Dendritic cell treated with granulocyte-macrophage colony-stimulating factor and Interleukin-4, amounts not matched to agents 40 ng/mL and 50 ng/mL, for 4 days (primary cell): ENCODE results near the gene IDH3G.

Experiments used
- H3K27ac Mint-ChIP-seq: one replicate; pipeline ENCODE4 v1.8.0; 2022; ENCODE audit warnings: mild to moderate bottlenecking, mixed read lengths
- H3K27me3 Mint-ChIP-seq: one replicate; pipeline ENCODE4 v1.8.0; 2022; ENCODE audit warnings: mild to moderate bottlenecking, mixed read lengths
- H3K36me3 Mint-ChIP-seq: one replicate; pipeline ENCODE4 v1.8.0; 2022; ENCODE audit warnings: low read depth, mixed read lengths
- H3K4me1 Mint-ChIP-seq: one replicate; pipeline ENCODE4 v1.8.0; 2022; ENCODE audit warnings: low read depth, mixed read lengths
- H3K4me3 Mint-ChIP-seq: one replicate; pipeline ENCODE4 v1.8.0; 2022; ENCODE audit warnings: mild to moderate bottlenecking, moderate library complexity, mixed read lengths
- H3K9me3 Mint-ChIP-seq: one replicate; pipeline ENCODE4 v1.8.0; 2022; ENCODE audit warnings: mixed read lengths
- intact Hi-C: fragments of 100-400 bp; cut with micrococcal nuclease; formaldehyde crosslinking; loops from one replicate; pipeline ENCODE4 v1.15.0; 2022

The IDH3G gene

DNA sequence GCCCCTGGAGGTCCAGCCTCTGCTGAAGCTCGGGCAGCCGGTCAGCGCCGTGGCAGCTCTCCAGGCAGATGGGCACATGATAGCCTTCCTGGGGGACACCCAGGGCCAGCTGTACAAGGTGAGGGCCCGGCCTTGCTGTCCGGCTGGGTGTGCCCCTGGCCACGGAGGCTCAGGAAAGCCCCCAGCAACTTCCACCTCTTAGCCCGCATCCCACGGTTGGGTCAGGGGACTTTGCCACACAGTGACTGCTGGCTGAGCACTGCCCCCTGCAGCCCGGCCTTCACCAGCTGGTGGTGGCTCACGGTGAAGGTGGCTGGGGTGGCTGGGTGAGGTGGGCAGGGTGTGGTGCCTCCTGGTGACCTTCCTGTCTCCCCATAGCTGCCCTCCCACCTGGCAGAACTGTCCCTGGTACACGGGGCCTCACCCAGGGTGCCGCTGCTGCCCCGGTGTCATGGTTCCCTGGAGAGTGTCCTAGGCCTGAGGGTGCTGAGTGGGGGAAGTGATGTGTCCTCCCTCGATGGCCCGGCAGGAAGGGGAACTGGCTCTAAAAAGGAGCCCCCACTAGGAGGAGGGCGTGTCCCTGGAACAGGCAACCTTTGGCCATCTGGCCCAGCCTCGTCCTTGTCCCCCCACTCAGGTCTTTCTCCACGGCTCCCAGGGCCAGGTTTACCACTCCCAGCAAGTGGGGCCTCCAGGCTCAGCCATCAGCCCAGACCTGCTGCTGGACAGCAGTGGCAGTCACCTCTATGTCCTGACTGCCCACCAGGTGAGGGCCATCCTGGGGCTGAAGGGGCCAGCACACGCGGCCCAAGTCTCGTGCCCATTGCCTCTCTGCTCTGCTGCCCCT, 25.6 kb downstream of the IDH3G start:
- no peak overlapping the region for H3K4me3 Mint-ChIP-seq
- intact Hi-C loops, result no loop called here
- peaks cover 30% of the 10 kb centered on the region for H3K27me3 Mint-ChIP-seq
- no peaks in the 10 kb centered on the region for H3K36me3 Mint-ChIP-seq
- H3K4me1 Mint-ChIP-seq, result peaks cover 23% of the 10 kb centered on the region
- no peaks in the 10 kb centered on the region for H3K9me3 Mint-ChIP-seq
- H3K27ac Mint-ChIP-seq, result no peak overlapping the region

- intact Hi-C loops, result no loop called here
- Mint-ChIP-seq H3K9me3 (no peaks in the 10 kb centered on the region), H3K27me3 (peaks cover 30% of the 10 kb centered on the region), H3K27ac (no peak overlapping the region), H3K36me3 (no peaks in the 10 kb centered on the region), H3K4me3 (no peak overlapping the region), H3K4me1 (peaks cover 23% of the 10 kb centered on the region)
Measured at GRCh38 chrX:153767674-153768055, 26.5 kb downstream of the IDH3G start.

GRCh38 chrX:153766871-153767673, 27.1 kb downstream of the IDH3G start:
- Mint-ChIP-seq H3K4me3 (no peak overlapping the region), H3K27ac (no peak overlapping the region), H3K9me3 (no peaks in the 10 kb centered on the region), H3K4me1 (peaks cover 23% of the 10 kb centered on the region), H3K36me3 (no peaks in the 10 kb centered on the region), H3K27me3 (peaks cover 30% of the 10 kb centered on the region)
- intact Hi-C loops, result no loop called here

- Mint-ChIP-seq H3K27me3 (peaks cover 30% of the 10 kb centered on the region), H3K9me3 (no peaks in the 10 kb centered on the region), H3K4me1 (peaks cover 23% of the 10 kb centered on the region), H3K27ac (no peak overlapping the region), H3K4me3 (no peak overlapping the region), H3K36me3 (no peaks in the 10 kb centered on the region)
- intact Hi-C loops, result no loop called here
Measured at GRCh38 chrX:153766098-153766817, 27.9 kb downstream of the IDH3G start.

DNA sequence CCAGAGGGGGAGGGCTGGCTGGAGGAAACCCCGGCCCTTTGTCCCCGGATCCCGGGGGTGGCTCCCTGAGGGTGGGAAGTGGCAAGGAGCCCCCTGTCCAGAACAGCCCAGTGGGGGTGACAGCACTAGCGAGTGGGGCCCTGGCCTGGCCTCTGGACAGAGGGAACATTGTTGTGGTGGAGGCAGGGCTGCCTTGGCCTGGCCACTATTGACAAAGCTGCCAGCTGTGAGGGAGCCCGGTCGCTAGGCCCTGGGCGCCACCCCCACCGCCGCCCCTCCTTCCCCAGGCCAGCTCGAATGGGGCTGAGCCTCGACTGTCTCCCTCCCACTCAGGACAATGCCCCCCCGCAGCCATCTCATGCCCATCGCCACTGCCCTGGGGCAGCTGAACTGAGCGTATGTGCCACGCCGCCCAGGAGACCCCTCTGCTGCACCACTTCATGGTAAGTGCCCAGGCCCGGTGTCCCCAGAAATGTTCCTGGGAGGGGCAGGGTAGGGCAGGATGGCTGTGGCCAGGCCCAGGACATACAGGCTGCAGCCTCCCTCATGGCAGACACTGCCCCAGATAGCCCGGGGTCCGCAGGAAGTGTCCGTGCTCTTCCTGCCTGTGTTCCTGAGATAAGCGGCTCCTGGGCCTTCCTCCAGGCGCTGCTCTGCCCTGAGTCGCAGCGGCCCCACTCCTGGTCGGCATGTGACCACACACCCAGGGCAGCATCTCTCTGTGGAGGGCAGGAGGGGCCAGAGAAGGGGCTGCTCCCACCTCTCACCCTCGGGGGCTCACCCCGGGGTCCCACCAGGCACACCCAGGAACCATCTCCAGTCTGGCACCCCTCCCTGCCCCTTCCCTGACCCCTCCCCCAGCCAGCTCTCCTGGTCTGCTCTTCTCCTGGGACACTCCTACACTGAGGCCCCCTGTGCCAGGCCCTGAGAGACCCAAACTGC, 28.8 kb downstream of the IDH3G start:
- H3K4me1 Mint-ChIP-seq, result peaks cover 23% of the 10 kb centered on the region
- H3K36me3 Mint-ChIP-seq, result no peaks in the 10 kb centered on the region
- peaks cover 30% of the 10 kb centered on the region for H3K27me3 Mint-ChIP-seq
- intact Hi-C loops, result no loop called here
- H3K4me3 Mint-ChIP-seq, result no peak overlapping the region
- no peak overlapping the region for H3K27ac Mint-ChIP-seq
- H3K9me3 Mint-ChIP-seq, result no peaks in the 10 kb centered on the region

DNA sequence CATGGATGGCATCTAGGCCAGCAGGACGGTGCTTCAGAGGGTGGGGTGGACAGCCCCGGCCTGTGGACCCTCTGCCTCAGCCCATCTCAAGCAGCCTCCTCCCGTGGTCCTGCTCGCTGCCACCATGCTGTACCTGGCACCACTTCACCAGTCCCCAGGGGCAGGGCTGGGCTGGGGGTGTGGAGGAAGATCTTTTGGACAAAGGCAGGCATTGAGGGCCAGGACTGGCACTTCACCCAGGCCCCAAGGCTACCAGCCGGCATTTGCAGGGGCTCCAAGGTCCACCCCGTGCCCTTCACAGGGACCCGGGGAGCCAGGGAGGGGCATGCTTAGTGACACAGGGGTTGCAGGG, 29.4 kb downstream of the IDH3G start:
- Mint-ChIP-seq H3K9me3 (no peaks in the 10 kb centered on the region), H3K4me1 (peaks cover 19% of the 10 kb centered on the region), H3K4me3 (no peak overlapping the region), H3K36me3 (no peaks in the 10 kb centered on the region), H3K27ac (no peak overlapping the region), H3K27me3 (peaks cover 25% of the 10 kb centered on the region)
- intact Hi-C loops, result loop anchor here (5.0 kb wide), 1 partner anchor 188 kb away; no protein-coding TSS in a partner anchor

- Mint-ChIP-seq H3K27me3 (peaks cover 25% of the 10 kb centered on the region), H3K4me3 (no peak within 1 kb of the TSS), H3K4me1 (peaks cover 19% of the 10 kb centered on the region), H3K36me3 (no peaks in the 10 kb centered on the region), H3K9me3 (no peaks in the 10 kb centered on the region), H3K27ac (no peak within 1 kb of the TSS)
- intact Hi-C loops, result loop anchor here (5.0 kb wide), 1 partner anchor 188 kb away; no protein-coding TSS in a partner anchor
Measured at GRCh38 chrX:153763989-153764755, 30.0 kb downstream of the IDH3G start, which contains the start of gene PLXNB3. PLXNB3 (plus strand) TSS chrX:153764249; CDS start chrX:153765536, 1,287 bp downstream.

DNA sequence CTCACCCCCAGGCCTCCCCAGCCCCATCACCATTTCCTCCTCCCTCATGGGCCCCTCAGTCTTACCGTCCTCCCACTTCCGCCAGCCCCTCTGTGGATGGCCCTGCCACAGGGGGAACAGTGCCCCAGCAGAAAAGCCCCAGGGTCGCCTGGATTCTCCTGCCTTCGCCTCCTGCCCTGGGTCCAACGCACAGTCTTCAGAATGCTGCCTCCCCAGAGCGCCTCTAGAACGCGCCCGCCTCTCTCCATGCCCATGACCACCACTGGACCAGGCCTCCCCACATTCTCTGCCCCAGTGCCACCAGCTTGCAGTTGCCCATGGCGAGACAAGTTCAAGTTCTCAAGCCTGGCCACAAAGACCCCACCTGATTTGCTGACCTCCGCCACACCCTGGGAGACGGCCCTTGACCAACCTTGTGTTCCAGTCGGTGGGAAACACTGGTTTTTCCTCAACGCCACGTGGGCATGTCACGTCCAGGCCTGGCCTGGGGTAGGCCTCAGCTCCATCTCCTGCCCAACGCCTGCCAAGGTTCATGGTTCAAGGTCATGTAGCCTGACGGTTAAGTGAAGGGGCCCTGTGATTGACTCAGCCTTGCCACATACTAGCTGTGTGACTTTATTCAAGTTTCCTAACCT, 30.8 kb downstream of the IDH3G start:
- no peaks in the 10 kb centered on the region for H3K36me3 Mint-ChIP-seq
- no peaks in the 10 kb centered on the region for H3K9me3 Mint-ChIP-seq
- peaks cover 19% of the 10 kb centered on the region for H3K4me1 Mint-ChIP-seq
- H3K27me3 Mint-ChIP-seq, result peaks cover 23% of the 10 kb centered on the region
- no peak overlapping the region for H3K4me3 Mint-ChIP-seq
- intact Hi-C loops, result loop anchor here (5.0 kb wide), 1 partner anchor 189 kb away; no protein-coding TSS in a partner anchor
- H3K27ac Mint-ChIP-seq, result no peak overlapping the region

DNA sequence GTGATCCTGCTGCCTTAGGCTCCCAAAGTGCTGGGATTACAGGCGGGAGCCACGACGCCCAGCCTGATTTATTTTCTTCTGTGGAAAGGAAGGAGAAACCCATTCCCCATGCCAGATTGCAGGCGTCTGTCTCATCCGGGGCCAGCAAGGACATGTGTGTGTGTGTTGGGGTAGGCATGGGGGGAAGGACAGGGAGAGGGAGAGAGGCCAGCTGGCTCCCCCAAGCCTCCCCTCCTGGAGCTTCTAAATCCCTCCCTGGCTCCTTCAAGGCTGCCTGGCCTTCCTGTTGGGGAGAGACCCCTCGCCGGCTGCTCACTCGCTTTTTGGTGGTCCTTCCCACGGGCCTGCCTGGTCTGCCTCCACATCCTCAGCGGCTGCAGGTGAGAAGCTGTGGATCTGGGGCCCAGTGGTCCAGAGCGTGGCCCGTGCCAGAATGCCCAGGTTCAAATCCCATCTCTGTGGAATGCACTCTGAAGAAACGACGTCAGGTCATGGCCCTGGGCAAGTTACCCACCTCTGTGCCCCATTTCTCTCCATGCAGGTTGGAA, 31.5 kb downstream of the IDH3G start:
- Mint-ChIP-seq H3K9me3 (no peaks in the 10 kb centered on the region), H3K27me3 (peaks cover 18% of the 10 kb centered on the region), H3K4me3 (no peak overlapping the region), H3K4me1 (peaks cover 22% of the 10 kb centered on the region), H3K27ac (no peak overlapping the region), H3K36me3 (no peaks in the 10 kb centered on the region)
- intact Hi-C loops, result loop anchor here (5.0 kb wide), 1 partner anchor 190 kb away; no protein-coding TSS in a partner anchor

DNA sequence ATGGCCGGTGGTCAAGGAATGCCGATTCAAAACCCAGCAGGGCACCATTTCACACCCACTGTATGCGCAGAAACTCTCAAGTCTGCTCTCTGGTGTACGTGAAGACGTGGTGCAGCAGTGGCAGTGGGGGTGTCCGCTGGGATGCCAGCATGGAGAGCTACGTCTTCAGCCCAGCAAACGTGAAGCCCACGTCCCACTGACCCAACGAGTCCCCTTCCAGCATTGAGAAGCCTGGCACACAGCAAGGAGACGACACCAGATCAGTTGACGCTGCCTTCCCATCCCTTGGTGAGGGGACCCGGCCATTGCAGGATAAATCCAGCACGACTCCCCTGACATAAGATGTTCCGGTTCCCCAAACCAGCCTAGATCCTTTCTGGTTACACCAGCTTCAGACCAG, 32.3 kb downstream of the IDH3G start:
- no peaks in the 10 kb centered on the region for H3K9me3 Mint-ChIP-seq
- H3K27ac Mint-ChIP-seq, result no peak overlapping the region
- H3K36me3 Mint-ChIP-seq, result no peaks in the 10 kb centered on the region
- intact Hi-C loops, result loop anchor here (5.0 kb wide), 1 partner anchor 190 kb away; no protein-coding TSS in a partner anchor
- peaks cover 26% of the 10 kb centered on the region for H3K4me1 Mint-ChIP-seq
- peaks cover 16% of the 10 kb centered on the region for H3K27me3 Mint-ChIP-seq
- H3K4me3 Mint-ChIP-seq, result no peak overlapping the region

DNA sequence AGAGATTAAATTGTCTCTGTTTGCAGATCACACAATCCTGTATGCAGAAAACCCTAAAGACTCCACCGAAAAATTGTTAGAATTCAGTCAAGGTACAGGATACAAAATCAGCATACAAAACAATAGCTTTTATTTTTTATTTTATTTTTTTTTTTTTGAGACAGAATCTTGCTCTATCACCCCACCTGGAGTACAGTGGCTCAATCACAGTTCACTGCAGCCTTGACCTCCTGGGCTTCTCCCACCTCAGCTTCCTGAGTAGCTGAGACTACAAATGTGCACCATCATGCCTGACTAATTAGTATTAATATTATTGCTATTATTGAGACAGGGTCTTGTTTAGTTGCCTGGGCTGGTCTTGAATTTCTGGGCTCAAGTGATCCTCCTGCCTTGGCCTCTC, 39.0 kb downstream of the IDH3G start:
- Mint-ChIP-seq H3K9me3 (no peaks in the 10 kb centered on the region), H3K4me1 (peaks cover 19% of the 10 kb centered on the region), H3K4me3 (no peak overlapping the region), H3K36me3 (no peaks in the 10 kb centered on the region), H3K27me3 (peaks cover 4% of the 10 kb centered on the region), H3K27ac (no peak overlapping the region)
- intact Hi-C loops, result no loop called here
